GM12891 (cell line): ENCODE measurements around the gene FER.

Source experiments
- POLR2A ChIP-seq: IDR thresholded peaks from 2 replicates; pipeline ENCODE4 v1.6.1; 2011; ENCODE audit warnings: low read depth, low read length, control low read depth
- POLR2AphosphoS5 ChIP-seq: IDR thresholded peaks from 2 replicates; pipeline ENCODE4 v1.6.1; 2011; ENCODE audit warnings: low read depth, low read length, control low read depth

- TF ChIP-seq POLR2A (no peak), POLR2AphosphoS5 (no peak)
Observed at GRCh38 chr5:108930107-108930506, 182.4 kb downstream of the FER start.
